ENCODE results near the gene KIAA0825.

The KIAA0825 gene

DNA sequence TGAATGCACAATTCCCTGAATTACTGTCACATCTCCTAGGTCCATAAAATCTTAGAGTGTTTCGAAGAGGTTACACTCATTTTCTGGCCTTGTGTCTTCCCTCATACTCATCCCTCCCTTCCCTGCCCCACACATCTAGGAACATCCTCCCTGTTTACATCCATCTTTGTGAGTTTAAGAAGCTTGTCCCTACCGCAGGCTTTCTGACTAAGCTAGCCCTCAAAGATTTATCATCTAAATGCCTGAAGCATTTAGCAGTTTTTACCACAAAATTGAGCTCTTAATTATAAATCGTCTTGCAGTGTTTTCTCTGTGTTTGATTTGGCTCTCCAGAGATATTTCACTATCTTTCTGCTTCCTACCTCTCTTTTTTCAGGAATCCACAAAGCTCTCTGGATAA, 374.8 kb downstream of the KIAA0825 start:
- DNase-seq (ENCODE audit: low read depth), result peak; percentile 78

DNA sequence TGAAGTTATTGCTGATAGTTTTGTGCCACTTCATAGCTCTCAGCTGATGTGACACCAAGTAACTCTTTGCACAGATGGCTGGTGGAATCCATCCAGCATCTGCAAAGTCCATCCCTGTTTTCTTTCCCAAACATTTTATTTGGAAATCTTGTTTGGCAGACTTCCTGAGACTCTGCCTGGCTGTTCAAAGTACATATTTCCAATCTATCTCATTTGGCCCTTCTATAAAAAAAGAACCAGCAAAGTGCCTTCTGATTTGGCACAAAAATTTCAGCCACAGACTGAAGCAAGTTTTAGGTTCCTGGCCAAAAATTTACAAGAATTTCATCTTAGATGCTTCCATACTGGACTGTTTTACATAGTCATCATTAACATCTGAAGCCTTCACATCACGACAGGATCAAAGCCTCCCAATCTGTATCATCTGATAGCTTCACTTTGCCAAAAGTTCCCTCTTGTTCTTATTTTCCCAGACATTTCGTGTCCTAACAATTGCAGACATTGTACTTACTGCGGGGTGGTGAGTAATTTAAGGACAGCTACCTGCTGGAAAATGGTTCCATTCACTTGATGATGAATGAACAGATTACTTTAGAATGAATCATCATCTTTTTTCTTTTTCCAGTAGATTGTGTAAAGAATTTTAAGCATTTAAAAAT, 377.3 kb downstream of the KIAA0825 start:
- peak; percentile 76 for DNase-seq (ENCODE audit: low read depth)

DNA sequence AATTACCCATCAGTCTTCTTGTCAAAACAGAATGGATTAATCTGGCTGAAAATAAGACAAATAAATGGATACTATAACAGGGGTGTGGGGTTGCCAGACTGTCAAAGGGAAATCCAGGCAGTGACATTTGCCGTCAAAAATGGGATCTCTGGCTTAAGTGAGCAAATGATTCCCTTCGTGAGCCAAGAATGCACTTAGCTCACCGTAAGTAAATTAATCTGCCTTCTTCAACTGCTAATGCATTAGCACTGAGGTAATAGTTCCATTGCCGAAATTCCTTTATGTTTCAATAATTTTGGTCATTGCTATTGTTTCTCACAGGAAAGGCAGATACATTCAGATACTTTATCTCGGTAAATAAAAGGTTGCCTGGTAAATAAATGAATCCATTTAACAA, 377.8 kb downstream of the KIAA0825 start:
- no peak for DNase-seq (ENCODE audit: low read depth)

DNA sequence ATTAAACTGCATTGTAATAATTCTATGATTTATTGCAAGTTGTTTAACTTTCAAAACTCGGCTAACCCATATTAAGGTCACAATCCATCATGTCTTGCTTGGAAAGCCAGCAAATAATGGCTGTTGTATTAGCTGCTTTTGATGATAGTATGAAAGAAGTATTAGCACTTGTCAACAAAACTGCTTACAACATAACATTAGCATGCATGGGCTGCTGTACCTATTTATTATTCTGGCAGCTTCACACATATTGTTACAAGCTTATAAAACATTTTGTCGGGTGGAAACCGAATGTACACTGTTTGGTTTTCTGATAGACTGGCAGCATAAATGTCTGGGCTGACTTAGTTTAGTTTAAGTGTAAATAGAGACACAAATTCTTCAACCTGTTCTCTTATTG, 378.3 kb downstream of the KIAA0825 start:
- no peak for DNase-seq (ENCODE audit: low read depth)

DNA sequence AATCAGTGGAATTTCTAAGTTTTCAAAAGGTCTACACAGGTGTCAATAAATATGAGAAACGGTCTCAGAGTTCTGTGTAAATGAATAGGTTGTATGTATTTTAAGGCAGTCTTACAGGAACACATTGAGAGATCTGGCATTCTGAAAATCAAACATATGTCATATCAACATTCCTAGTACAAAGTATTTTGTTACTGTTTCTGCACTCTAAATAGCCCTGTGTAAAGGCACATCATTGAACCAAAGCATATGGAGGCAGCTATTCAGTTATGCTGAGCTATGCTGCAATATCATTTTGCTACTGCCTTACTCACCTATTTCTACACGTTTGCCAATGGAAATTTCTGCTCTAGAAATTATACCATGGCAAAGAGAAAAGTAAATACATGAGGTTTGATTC, 379.1 kb downstream of the KIAA0825 start:
- no peak for DNase-seq (ENCODE audit: low read depth)

DNA sequence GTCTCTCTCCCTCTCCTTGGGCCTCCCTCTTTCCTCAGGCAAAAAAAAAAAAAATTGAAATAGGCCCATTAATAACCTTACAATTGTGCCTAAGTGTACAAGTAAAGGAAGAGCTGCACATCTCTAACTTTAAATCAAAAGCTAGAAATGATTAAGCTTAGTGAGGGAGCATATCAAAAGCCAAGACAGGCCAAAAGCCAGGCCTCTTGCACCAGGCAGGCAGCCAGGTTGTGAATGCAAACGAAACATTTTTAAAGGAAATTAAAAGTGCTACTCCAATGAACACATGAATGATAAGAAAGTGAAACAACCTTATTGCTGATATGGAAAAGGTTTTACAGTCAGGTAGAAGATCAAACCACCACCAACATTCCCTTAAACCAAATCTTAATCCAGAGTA, 383.4 kb downstream of the KIAA0825 start:
- no peak for DNase-seq (ENCODE audit: low read depth)

DNA sequence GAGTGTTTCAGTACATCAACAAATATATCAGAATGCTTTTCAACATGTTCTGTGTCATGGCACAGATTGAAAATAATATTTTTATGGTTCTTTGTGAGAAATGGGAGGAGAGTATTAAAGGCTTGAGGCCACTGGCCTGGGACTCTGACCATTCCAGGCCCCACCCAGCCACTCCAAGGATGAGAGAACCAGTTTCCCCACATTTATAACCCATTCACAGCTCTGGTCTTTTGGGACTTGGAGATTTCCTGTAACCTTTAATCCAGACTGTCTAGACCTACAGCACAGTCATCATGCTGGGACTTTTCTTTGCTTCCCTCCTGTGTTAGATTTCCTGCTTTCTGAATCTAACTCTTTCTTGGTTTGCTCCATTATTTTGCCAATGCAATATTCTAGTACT, 389.6 kb downstream of the KIAA0825 start:
- DNase-seq (ENCODE audit: low read depth), result no peak

DNA sequence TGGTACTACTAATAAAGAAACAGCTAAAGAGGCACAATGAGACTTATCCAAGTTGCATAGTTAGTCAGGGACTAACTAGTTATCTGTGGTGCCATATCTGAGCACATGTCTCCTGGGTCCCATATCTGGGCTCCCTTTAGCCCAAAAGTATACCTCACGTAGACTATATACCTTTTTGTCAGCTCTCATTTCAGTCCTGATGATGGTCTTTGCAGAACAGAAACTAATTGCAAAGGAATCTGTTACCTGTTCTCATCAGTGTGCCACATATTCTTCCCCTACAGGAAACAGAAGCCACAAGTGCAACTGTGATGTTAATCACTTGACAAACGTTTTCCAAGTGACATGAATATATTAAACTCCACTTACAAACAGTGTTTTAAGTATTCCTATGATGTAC, 395.2 kb downstream of the KIAA0825 start:
- DNase-seq (ENCODE audit: low read depth), result no peak

DNA sequence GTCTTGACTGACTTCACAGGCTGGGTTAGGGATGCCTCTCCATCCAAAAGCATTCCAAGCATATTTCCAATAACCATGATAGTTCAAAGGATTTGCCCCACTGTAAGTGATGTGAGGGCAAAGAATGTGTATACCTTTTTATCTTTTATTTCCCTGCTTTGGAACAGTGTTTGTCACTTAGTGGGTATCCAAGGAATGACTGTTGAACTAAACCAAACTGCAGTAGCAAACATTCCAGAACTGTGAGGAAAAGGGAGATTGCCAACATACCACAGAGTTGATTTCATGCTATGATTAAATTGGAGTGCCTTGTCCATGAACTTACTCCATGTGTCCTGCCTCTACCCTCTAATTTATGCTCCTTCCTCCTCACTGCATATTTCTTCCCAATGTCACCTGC, 400.0 kb downstream of the KIAA0825 start:
- peak; percentile 93 for DNase-seq (ENCODE audit: low read depth)

DNA sequence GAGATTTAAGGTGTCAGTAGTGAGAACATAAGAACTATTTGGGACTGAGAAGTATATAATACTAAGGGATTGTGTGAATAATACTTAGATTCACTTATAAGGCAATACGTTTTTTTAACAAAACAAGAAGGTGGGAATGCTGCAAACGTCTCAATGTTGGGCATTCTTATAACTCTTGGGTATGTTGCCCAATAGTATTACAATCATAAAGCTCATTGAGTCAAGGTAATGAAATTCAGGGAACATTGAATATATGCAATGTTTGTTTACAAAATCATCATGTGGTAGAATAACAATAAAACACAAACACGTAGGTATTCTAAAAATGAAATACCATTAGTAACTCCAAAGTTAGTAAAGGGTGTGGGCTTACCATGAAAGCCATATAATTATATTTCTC, 400.7 kb downstream of the KIAA0825 start:
- DNase-seq (ENCODE audit: low read depth), result no peak

DNA sequence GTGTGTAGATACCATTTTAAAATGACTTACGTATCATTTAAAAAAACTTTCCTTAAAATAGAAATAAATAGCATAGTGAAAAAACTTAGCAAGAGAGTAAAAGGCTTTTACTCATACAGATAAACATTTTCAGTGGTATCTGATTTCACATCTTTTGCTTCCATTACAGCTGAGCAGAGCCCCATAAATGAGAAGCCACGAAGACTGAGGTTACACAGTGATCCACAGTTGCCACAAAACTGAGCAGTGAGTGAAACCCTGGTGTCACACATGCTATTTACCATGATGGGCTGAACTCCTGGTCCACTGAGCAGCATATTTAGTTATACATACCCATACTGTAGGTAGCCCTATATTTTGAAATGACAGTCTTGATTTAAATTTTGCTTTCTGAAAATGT, 401.2 kb downstream of the KIAA0825 start:
- peak; percentile 67 for DNase-seq (ENCODE audit: low read depth)

DNA sequence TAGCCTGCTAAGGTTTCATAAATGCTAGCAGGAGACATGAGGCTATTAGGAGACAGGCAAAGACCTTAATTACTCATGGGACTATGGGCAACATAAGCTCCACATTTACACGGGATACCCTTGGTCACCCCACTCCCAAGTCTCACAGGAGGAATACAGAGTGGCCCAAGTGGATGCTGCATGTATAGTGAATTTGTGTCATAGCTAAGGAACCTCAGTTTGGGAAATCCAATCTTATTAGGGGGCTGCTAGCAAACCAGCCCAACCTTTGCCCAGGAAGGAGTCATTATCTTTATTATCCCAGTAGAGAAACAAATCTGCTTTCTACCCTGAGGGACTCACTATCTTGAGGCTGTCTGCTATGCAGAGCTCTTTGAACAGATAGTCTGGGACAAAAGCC, 405.9 kb downstream of the KIAA0825 start:
- DNase-seq (ENCODE audit: low read depth), result no peak

DNA sequence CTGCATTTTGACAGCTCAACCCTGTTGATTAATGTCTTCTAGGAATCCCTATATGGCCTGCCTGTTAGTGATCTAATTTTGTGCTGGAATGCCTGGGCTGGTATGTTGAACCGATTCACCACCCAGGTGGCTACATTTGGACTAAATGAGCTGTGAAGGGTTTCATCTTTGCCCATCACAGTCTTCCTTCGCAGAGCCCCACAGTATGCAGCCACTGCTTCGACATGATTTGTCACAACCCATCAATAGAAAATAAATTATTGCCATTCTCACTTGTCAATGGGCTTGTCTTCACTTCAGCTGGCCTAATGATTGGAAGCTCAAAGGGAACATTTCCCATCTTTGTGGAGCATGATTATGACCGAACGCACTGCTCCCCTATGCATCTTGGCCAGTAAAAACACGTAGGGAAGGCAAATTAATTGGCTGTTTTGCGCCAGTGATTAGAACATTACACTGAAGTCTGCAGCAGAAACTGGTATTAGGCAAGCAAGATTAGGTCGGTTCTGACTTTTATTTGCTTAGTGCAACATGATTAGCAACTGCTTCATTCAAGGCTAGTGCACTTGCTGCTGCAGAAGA, 408.5 kb downstream of the KIAA0825 start:
- no peak for DNase-seq (ENCODE audit: low read depth)

DNA sequence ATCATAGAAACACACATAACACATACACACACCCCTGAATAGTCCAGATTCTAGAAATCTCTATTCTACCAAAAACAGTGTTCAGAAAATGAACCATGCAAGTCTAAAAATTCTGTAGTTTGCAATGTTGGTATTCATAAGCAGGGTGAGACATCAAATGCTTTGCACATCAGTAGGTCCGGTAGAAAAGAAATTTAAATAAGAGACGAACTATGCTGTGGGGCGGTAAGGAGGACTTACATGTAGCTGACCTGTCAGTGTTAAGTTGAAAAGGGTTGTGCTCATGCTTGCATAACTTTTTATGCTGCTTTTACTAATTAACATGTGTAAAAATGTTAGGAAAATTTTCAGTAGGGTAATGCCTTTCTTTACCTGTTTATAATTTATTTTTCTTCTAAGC, 409.1 kb downstream of the KIAA0825 start:
- DNase-seq (ENCODE audit: low read depth), result no peak

DNA sequence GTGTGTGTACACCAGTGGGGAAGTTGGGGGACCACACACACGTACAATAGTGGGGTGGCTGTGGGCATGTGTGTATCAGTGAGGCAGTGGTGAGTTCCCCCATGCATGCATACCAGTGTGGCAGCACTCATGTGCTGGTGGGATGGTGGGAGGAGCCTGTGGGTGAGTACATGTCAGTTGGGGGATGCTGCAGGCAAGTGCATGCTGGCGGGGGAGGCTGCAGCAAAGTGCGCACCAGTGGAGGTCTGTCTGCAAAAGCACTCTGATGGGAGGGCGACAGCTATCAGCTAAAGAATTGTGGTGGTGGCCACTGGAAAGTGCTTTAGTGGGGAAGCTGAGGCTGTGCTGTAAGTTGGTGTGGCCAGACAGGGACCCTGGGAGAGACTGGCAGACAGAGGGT, 418.8 kb downstream of the KIAA0825 start:
- no peak for DNase-seq (ENCODE audit: low read depth)

DNA sequence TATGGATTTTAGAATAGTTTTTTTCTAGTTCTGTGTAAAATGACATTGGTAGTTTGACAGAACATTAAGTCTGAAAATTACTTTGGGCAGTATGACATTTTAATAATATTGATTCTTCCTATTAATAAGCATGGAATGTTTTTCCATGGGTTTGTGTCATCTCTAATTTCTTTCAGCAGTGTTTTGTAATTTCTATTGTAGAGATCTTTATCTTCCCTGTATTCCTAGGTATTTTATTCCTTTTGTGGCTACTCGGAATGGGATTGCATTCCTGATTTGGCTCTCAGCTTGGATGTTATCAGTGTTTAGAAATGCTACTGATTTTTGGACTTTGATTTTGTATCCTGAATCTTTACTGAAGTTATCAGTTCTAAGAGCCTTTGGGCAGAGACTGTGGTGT, 420.4 kb downstream of the KIAA0825 start:
- DNase-seq (ENCODE audit: low read depth), result peak; percentile 53

DNA sequence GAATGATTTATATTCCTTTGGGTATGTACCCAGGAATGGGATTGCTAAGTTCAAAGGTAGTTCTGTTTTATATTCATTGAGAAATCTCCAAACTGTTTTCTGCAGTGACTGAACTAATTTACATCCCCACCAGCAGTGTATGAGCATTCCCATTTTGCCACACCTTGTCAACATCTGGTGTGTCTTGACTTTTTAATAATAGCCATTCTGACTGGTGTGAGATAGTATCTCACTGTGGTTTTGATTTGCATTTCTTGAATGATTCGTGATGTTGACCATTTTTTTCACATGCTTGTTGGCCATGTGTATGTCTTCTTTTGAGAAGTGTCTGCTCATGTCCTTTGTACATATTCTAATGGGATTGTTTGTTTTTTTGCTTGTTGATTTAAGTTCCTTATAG, 421.5 kb downstream of the KIAA0825 start:
- peak; percentile 19 for DNase-seq (ENCODE audit: low read depth)

DNA sequence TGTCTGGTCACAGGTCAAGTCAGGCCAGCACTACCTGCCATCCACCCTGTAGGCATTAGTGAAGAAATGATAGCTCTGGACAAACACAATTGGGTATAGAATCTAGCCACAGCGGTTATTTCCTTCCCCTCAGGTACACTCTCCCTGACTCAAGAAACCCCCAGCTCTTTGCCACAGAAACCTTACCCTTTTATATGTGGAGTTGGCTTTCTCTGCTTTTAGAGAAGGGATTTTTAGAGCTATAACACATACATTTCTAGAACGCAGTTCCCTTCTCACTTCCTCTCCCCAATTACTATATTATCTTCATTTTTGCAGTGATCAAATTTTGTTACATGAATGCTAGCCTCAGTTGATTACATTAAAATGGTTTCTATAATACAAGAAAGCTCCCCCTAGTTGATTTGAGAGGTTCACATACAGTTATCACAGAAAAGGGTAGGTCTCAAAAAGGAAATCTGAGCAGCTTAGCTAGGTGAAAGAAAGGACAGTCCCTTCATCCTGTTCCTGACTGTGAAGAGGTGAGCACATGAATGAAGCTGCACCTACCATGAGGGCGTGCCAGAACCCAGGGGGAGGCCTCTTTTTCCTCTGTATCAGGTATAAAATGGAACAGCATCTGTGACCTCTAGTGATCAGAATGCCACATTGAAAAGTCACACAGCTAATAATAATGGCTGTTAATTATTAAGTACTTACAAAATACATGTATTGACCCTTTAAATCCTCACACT, 425.6 kb downstream of the KIAA0825 start:
- no peak for DNase-seq (ENCODE audit: low read depth)

DNA sequence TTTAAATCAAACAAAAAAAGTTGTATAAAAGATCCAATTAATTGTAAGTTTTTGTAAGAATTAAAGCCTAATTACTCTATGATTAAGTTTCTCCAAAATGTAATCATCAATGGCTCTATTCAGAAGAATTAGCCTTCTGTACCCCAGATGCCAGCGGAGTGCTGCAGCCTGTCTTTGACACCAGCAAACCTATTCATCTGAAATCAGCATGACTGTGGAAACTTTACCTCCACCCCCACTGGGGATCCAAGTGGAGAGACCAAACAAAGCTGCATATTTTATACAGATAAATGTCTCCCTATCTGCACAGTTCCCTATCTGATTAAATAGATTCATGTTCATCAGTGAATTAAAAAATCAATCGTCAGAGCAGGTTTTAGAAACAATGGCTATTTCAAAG, 426.8 kb downstream of the KIAA0825 start:
- no peak for DNase-seq (ENCODE audit: low read depth)

DNA sequence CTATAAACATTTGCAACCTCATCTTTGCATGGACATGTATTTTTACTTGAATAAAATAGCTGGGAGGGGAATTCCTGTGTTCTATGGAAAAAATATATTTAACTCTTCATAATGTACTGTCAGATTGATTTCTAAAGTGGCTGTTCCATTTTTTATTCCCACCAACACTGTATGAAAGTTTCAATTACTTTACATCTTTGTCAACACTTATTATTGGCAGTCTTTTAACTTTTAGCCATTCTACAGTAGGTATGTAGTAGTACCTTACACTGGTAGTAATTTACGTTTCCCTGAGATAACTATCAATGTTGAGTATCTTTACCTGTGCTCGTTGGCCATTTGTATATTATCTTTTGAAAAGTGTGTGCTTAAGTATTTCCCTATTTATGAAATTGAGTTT, 429.7 kb downstream of the KIAA0825 start:
- DNase-seq (ENCODE audit: low read depth), result no peak

DNA sequence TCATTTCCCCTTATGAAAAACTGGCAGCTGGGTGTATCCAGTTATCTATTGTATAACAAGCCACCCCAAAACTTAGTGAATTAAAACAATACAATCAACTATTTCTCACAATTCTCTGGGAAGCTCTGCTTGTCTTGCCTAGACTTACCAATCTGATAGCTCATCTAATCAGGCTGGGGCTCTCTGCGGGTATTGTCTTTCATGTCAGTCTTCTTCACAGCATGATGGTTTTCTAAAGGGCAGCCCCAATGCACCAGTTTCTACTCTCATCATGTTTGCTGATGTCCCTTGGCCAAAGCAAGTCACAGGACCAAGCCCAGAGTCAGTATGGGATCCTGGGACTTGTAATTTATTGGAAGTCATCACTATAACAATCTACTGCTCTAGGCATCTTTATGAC, 433.5 kb downstream of the KIAA0825 start:
- DNase-seq (ENCODE audit: low read depth), result no peak

DNA sequence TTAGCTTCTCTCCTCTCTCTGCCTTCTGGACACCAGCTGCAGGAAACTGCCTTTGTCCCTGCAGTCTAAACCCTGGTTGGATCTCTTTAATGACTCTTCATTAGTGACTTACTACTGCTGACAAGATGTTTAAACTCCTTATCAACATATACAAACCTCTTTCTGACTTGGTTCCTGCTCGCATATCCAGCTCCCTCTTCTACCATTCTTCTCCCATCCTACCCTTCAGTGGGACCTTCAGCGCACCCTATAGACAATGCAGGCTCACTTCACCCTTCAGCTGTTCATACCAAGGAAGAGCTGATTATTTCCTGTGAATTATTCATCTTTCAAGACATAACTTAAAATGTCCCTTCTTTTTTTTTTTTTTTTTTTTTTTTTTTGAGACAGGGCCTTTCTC, 436.5 kb downstream of the KIAA0825 start:
- peak; percentile 18 for DNase-seq (ENCODE audit: low read depth)

DNA sequence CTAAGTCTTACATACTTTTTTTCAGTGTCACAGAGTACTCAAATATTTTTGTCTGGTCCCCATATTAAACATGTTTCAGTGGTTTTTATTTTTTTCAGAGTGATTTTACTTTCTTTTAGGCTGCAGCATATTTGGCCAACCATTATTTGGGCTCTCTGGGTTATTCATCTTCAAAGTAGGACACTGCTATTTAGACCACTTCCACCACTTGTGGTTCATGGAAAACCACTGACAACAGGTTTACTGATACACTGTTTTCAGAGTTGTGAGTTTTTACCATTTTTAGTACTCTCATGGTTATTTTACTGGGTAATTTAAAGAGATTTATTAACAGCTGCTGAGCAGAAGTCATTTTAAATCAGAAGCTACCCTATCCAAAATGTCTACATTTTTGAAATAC, 437.6 kb downstream of the KIAA0825 start:
- DNase-seq (ENCODE audit: low read depth), result no peak

DNA sequence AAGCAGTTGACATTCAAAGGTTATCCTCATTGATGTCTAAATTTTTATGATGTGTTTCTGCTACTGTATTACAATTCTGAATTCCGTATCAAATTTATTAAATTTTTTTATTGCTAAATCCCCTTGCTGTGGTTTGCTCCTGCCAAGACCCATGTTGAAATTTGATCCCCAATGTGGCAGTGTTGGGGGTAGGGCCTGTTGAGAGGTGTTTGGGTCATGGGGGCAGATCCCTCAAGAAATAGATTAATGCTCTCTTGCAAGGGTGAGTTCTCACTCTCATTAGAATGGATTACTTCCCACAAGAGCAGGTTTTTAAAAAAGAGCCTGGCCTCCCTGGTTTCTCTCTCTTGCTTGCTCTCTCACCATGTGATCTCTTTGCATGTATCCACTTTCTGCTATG, 442.5 kb downstream of the KIAA0825 start:
- DNase-seq (ENCODE audit: low read depth), result no peak

All from EH (cell line).